ENCODE measurements around the gene C4BPA.

C4BPA gene

DNA sequence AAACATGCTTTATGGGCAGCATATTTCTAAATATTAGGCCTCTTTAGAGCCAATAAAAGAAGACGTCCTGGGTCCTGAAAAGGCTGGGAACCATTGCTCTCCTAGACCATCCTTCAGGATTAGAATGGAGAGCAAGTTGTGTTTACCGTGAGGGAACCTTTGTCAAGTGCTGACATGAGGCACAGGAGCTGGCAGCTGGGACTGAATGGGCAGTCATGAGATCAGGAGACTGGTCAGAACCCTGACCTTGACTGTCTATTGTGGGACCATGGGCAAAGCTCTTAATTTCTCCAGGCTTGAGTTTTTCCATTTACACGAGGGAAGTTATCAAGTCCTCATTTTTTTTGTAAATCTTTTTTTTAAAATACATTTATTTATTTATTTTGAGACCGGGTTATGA is 45.8 kb upstream of the C4BPA start:
- no peak overlapping the region for H4K91ac ChIP-seq (ENCODE audit: low read length)
- WGBS: 94% methylated on average over 3 of the region's 4 CpGs
- H3K4ac ChIP-seq (ENCODE audit: low read depth in 1 of 2, low read length in 2 of 2): no peak overlapping the region
- no peak overlapping the region for H2BK12ac ChIP-seq (ENCODE audit: low read length in 2 of 2)
- no peak overlapping the region for H2AK5ac ChIP-seq (ENCODE audit: low read length, severe bottlenecking)
- H3K27ac ChIP-seq (ENCODE audit: low read length, poor library complexity, severe bottlenecking): no peak overlapping the region
- H3K14ac ChIP-seq (ENCODE audit: low read length in 2 of 2): no peak overlapping the region
- no peaks in the 10 kb centered on the region for H3K9me3 ChIP-seq (ENCODE audit: control insufficient read depth, low read length)
- no peak for DNase-seq
- no peak overlapping the region for H4K8ac ChIP-seq (ENCODE audit: low read length)
- peaks cover 10 to 47% of the 10 kb centered on the region in 2 experiments for H3K36me3 ChIP-seq (ENCODE audit: control insufficient read depth in 1 of 2, insufficient read depth in 2 of 2, low read depth in 1 of 2, low read length in 2 of 2)
- no peak overlapping the region for H2BK120ac ChIP-seq (ENCODE audit: low read depth, low read length)
- no peak overlapping the region for H3K4me3 ChIP-seq (ENCODE audit: insufficient read depth in 1 of 2, low read depth in 1 of 2, low read length in 2 of 2)
- no peak overlapping the region for H3K23ac ChIP-seq (ENCODE audit: low read length in 2 of 2)
- peaks cover 1% of the 10 kb centered on the region for H3K79me1 ChIP-seq (replicated peaks; ENCODE audit: low read length, poor library complexity, severe bottlenecking)
- H3K4me1 ChIP-seq (ENCODE audit: control insufficient read depth, insufficient read depth, low read depth, low read length): no peaks in the 10 kb centered on the region
- H3K9ac ChIP-seq (ENCODE audit: low read length): no peak overlapping the region
- no peak overlapping the region for H3K4me2 ChIP-seq (ENCODE audit: low read length, poor library complexity, severe bottlenecking)
- no peak overlapping the region for H3K18ac ChIP-seq (ENCODE audit: low read depth in 1 of 2, low read length in 2 of 2)
- H3K27me3 ChIP-seq (ENCODE audit: control insufficient read depth in 1 of 2, insufficient read depth in 1 of 2, low read length in 2 of 2): no peaks in the 10 kb centered on the region
- no peak overlapping the region for H2AFZ ChIP-seq (ENCODE audit: low read depth, low read length)
- no peak overlapping the region for H2BK15ac ChIP-seq (ENCODE audit: low read depth, poor library complexity, severe bottlenecking)
- no peak overlapping the region for H2BK5ac ChIP-seq (ENCODE audit: low read depth, low read length, poor library complexity, severe bottlenecking)

DNA sequence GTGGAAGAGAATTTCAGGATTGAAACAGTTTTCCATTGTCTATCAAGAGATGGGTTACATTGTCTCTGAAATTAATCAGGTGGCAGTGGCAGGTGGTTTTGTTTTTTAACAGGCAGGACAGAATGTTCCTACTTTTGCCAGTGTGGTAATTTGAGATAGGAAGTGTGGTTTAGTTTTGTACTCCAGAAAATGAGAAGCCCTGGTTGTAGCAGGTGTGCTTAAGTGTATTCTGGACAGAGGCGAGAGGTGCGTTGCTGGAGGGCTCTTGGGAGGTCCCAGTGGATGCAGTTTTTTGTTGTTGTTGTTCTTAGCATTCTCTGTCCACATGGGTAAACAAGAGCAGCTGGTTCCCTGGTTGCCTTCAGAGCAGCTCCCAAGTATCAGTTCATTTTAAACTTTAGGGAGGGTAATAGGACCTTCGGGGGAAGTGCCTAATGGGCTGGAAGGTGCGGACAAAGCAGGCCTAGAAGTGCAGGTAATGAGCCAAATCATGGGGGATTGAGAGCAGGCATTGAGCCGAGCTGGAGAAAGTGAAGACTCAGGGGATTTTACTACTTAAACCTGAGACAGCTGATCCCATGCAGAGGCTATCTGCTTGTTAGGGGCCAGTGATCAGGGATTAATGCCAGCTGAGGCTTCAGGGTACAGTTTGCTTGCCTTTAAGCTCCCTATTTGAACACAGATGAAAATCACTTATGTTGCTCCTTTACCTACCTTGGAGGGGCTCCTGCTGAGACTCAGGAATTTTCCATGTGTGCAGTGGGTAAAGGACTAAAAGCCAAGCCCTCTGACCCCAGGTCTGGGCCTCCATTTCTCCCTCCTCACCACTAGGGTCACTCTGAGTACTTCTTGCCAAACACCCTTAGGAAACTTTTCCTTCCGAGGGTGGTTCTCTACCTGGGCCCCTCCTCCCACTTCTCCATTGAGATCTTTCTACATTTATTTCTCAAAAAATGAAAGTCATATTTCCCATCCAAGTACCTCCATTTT is 44.9 kb upstream of the C4BPA start:
- Histone ChIP-seq H3K9me3 (ENCODE audit: control insufficient read depth, low read length) (no peaks in the 10 kb centered on the region), H3K4me1 (ENCODE audit: control insufficient read depth, insufficient read depth, low read depth, low read length) (no peaks in the 10 kb centered on the region), H2AK5ac (ENCODE audit: low read length, severe bottlenecking) (no peak overlapping the region), H3K14ac (ENCODE audit: low read length in 2 of 2) (no peak overlapping the region), H3K36me3 (ENCODE audit: control insufficient read depth in 1 of 2, insufficient read depth in 2 of 2, low read depth in 1 of 2, low read length in 2 of 2) (peaks cover 10 to 57% of the 10 kb centered on the region in 2 experiments), H3K4me3 (ENCODE audit: insufficient read depth in 1 of 2, low read depth in 1 of 2, low read length in 2 of 2) (no peak overlapping the region), H4K8ac (ENCODE audit: low read length) (no peak overlapping the region), H3K4me2 (ENCODE audit: low read length, poor library complexity, severe bottlenecking) (no peak overlapping the region), H2BK15ac (ENCODE audit: low read depth, poor library complexity, severe bottlenecking) (no peak overlapping the region), H2BK120ac (ENCODE audit: low read depth, low read length) (no peak overlapping the region), H3K9ac (ENCODE audit: low read length) (no peak overlapping the region), H2AFZ (ENCODE audit: low read depth, low read length) (no peak overlapping the region), H3K79me1 (replicated peaks; ENCODE audit: low read length, poor library complexity, severe bottlenecking) (peaks cover 1% of the 10 kb centered on the region), H2BK5ac (ENCODE audit: low read depth, low read length, poor library complexity, severe bottlenecking) (no peak overlapping the region), H4K91ac (ENCODE audit: low read length) (no peak overlapping the region), H3K18ac (ENCODE audit: low read depth in 1 of 2, low read length in 2 of 2) (no peak overlapping the region), H3K4ac (ENCODE audit: low read depth in 1 of 2, low read length in 2 of 2) (no peak overlapping the region), H3K27me3 (ENCODE audit: control insufficient read depth in 1 of 2, insufficient read depth in 1 of 2, low read length in 2 of 2) (no peaks in the 10 kb centered on the region), H2BK12ac (ENCODE audit: low read length in 2 of 2) (no peak overlapping the region), H3K27ac (ENCODE audit: low read length, poor library complexity, severe bottlenecking) (no peak overlapping the region), H3K23ac (ENCODE audit: low read length in 2 of 2) (no peak overlapping the region)
- DNase-seq: no peak
- 84% methylated on average over 6 of the region's 6 CpGs for WGBS

GRCh38 chr1:207059881-207060280 is 44.2 kb upstream of the C4BPA start:
- Histone ChIP-seq H4K91ac (ENCODE audit: low read length) (no peak overlapping the region), H2BK5ac (ENCODE audit: low read depth, low read length, poor library complexity, severe bottlenecking) (no peak overlapping the region), H3K9me3 (ENCODE audit: control insufficient read depth, low read length) (no peaks in the 10 kb centered on the region), H3K4ac (ENCODE audit: low read depth in 1 of 2, low read length in 2 of 2) (no peak overlapping the region), H4K8ac (ENCODE audit: low read length) (no peak overlapping the region), H3K14ac (ENCODE audit: low read length in 2 of 2) (no peak overlapping the region), H3K4me1 (ENCODE audit: control insufficient read depth, insufficient read depth, low read depth, low read length) (no peaks in the 10 kb centered on the region), H2BK12ac (ENCODE audit: low read length in 2 of 2) (no peak overlapping the region), H2AK5ac (ENCODE audit: low read length, severe bottlenecking) (no peak overlapping the region), H3K4me3 (ENCODE audit: insufficient read depth in 1 of 2, low read depth in 1 of 2, low read length in 2 of 2) (no peak overlapping the region), H2BK15ac (ENCODE audit: low read depth, poor library complexity, severe bottlenecking) (no peak overlapping the region), H3K27ac (ENCODE audit: low read length, poor library complexity, severe bottlenecking) (no peak overlapping the region), H2AFZ (ENCODE audit: low read depth, low read length) (no peak overlapping the region), H3K4me2 (ENCODE audit: low read length, poor library complexity, severe bottlenecking) (no peak overlapping the region), H3K18ac (ENCODE audit: low read depth in 1 of 2, low read length in 2 of 2) (no peak overlapping the region), H2BK120ac (ENCODE audit: low read depth, low read length) (no peak overlapping the region), H3K27me3 (ENCODE audit: control insufficient read depth in 1 of 2, insufficient read depth in 1 of 2, low read length in 2 of 2) (no peaks in the 10 kb centered on the region), H3K9ac (ENCODE audit: low read length) (no peak overlapping the region), H3K36me3 (ENCODE audit: control insufficient read depth in 1 of 2, insufficient read depth in 2 of 2, low read depth in 1 of 2, low read length in 2 of 2) (peaks cover 10 to 62% of the 10 kb centered on the region in 2 experiments), H3K23ac (ENCODE audit: low read length in 2 of 2) (no peak overlapping the region), H3K79me1 (replicated peaks; ENCODE audit: low read length, poor library complexity, severe bottlenecking) (peaks cover 1% of the 10 kb centered on the region)
- no peak for DNase-seq
- 79% methylated on average over 4 of the region's 4 CpGs for WGBS

GRCh38 chr1:207060596-207060995 is 43.4 kb upstream of the C4BPA start:
- no peak overlapping the region for H3K4ac ChIP-seq (ENCODE audit: low read depth in 1 of 2, low read length in 2 of 2)
- no peak overlapping the region for H3K18ac ChIP-seq (ENCODE audit: low read depth in 1 of 2, low read length in 2 of 2)
- no peak for DNase-seq
- no peak overlapping the region for H2AK5ac ChIP-seq (ENCODE audit: low read length, severe bottlenecking)
- no peak overlapping the region for H3K23ac ChIP-seq (ENCODE audit: low read length in 2 of 2)
- H2AFZ ChIP-seq (ENCODE audit: low read depth, low read length): no peak overlapping the region
- no peak overlapping the region for H3K9ac ChIP-seq (ENCODE audit: low read length)
- H3K4me2 ChIP-seq (ENCODE audit: low read length, poor library complexity, severe bottlenecking): no peak overlapping the region
- H2BK15ac ChIP-seq (ENCODE audit: low read depth, poor library complexity, severe bottlenecking): no peak overlapping the region
- no peak overlapping the region for H2BK12ac ChIP-seq (ENCODE audit: low read length in 2 of 2)
- no peaks in the 10 kb centered on the region for H3K9me3 ChIP-seq (ENCODE audit: control insufficient read depth, low read length)
- H4K91ac ChIP-seq (ENCODE audit: low read length): no peak overlapping the region
- peaks cover 1% of the 10 kb centered on the region for H3K79me1 ChIP-seq (replicated peaks; ENCODE audit: low read length, poor library complexity, severe bottlenecking)
- 94% methylated on average over 3 of the region's 3 CpGs for WGBS
- no peak overlapping the region for H3K4me3 ChIP-seq (ENCODE audit: insufficient read depth in 1 of 2, low read depth in 1 of 2, low read length in 2 of 2)
- H2BK5ac ChIP-seq (ENCODE audit: low read depth, low read length, poor library complexity, severe bottlenecking): no peak overlapping the region
- H3K14ac ChIP-seq (ENCODE audit: low read length in 2 of 2): no peak overlapping the region
- no peaks in the 10 kb centered on the region for H3K27me3 ChIP-seq (ENCODE audit: control insufficient read depth in 1 of 2, insufficient read depth in 1 of 2, low read length in 2 of 2)
- H3K36me3 ChIP-seq (ENCODE audit: control insufficient read depth in 1 of 2, insufficient read depth in 2 of 2, low read depth in 1 of 2, low read length in 2 of 2): peaks cover 10 to 67% of the 10 kb centered on the region in 2 experiments
- no peak overlapping the region for H2BK120ac ChIP-seq (ENCODE audit: low read depth, low read length)
- H3K27ac ChIP-seq (ENCODE audit: low read length, poor library complexity, severe bottlenecking): no peak overlapping the region
- no peaks in the 10 kb centered on the region for H3K4me1 ChIP-seq (ENCODE audit: control insufficient read depth, insufficient read depth, low read depth, low read length)
- no peak overlapping the region for H4K8ac ChIP-seq (ENCODE audit: low read length)
